Amniotic stem cell (primary cell): ENCODE data around the gene PTPRM.
A peak's percentile ranks its signal among the peaks of the same experiment; 100 is the strongest.

Experiments used
- DNase-seq: peaks from one replicate; lab custom pipeline; 2025; lab: John Stamatoyannopoulos, UW

Gene PTPRM

DNA sequence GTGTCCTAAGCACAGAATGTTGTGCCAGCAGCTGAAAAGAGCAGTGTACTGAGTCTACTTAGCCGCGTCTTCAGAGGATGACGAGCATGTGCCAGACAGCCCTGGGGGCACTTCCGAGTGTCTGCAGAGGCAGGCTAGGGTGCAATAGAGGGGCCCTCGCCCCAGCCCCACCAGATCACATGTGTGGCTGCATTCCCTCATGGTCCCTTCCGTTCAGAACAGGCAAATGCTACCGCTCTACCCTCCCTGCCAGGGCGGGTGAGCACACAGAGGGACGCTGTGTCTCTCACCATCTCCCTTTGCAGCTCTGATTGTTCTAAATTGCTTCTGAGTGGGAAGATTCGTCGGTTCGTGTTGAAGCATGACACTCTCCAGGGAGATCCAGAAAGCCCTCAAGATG is 829.9 kb downstream of the PTPRM start:
- no peak for DNase-seq

DNA sequence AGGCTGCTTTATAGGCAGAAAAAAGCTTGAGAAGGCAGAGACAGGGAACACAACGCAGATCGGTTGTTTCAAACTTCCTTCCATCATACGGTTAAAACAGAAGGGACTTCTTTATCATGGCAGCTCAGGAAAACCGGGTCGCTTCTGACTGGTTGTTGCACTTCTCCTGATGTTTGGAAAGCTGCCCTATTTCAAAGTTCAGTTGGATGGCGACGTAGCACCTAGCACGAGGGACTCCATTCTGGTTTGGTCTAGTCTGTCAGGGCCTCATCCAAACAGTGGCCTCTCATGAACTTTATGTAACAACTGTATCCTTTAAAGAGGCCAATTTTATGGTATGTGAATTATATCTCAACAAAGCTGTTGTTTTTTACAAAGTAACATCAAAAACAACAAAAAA is 832.0 kb downstream of the PTPRM start:
- no peak for DNase-seq

DNA sequence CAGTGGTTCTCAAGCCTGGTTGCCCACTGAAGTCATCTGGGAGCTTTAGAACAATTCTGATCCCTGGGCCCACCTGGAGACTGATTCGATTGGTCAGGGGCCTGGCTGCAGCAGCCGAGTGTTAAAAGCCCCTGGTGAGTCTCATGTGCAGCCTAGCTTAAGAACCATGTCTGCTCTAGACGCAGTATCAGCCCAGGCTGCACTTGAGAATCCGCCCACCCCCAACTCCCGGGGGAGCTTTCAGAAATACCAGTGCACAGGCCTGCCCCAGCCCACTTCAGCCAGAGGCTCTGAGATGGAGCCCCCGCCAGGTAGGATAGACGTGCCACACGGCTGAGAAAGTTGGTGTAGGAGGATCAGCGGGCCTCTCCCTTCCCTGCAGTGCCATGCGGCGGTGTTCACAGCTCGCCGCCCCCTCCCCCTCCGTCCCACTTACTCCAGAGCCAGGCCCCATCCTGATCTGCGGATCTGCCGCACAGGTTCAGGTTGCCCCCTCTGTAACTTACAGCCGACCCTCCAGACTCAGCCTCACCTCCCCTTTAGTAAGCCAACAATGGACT is 833.2 kb downstream of the PTPRM start:
- DNase-seq: no peak

DNA sequence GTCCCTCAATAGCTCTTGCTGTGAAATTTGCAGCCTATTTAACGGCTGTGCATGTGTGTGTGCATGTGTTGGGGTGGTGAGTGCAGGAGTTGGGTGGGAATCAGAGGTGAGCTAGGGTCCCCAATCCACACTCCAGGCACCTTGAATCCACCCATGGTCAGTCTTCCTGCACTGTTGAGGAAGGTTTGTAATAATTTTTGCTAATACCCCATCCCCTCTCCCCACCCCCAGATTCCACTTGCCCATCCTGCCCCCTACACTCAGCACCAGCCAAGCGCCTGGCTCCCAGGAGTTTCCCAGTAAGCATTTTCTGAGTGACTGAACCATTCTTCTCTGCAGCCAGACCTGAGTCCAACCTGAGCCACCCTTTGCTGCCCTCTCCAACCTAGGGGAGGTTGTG is 833.7 kb downstream of the PTPRM start:
- no peak for DNase-seq

DNA sequence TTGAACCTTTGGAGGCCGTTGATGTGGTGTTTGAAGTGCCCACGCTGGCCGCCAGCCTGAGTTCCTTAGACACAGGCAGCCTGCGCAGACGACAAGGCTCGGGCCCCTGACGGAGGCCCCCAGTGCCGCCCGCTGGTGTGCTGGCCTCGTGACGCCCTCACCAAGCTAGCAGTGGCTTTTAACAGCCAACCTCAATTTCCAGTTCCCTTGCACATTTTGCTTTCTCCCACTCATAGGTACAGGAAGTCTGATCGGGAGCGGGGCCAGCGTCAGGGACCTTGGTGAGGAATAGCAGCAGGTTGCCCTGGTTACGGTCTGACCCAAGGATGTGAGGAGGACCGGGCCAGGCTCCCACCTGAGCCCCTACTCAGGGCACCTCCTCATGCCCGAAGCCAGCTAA is 834.5 kb downstream of the PTPRM start:
- DNase-seq: no peak

DNA sequence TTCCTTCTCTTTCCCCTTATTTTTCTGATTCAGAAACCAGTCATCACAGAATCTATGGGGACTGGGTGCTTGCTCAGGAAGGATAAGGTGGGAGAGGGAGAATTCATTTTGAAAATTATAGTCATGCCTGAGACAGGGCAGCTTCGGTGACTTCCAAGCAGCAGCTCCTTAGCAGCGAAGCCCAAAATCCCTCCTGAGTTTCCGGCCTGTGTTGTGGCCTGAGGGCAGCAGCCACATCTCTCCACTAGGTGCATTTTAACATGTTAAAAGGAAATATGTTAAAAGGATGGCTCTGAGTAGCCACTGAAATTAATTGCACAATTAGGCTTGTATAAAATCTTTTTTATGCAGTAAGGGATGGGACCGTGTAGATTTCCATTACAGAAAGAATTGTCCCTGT is 835.1 kb downstream of the PTPRM start:
- no peak for DNase-seq

DNA sequence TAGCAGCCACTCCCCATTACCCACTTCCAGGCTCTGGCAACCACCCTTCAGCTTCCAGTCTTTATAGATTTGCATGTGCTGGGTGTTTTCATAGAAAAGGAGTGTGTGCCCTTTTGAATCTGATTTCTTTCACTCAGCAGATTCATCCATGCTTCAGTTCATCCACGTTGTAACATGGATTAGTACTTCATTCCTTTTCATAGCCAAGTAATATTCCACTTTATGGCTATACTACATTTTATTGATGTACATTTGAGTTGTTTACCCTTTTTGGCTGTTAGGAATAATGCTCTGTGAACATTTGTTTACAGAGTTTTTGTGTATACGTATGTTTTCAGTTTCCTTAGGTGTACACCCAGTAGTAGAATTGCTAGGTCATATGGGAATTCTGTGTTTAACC is 836.6 kb downstream of the PTPRM start:
- DNase-seq: no peak

DNA sequence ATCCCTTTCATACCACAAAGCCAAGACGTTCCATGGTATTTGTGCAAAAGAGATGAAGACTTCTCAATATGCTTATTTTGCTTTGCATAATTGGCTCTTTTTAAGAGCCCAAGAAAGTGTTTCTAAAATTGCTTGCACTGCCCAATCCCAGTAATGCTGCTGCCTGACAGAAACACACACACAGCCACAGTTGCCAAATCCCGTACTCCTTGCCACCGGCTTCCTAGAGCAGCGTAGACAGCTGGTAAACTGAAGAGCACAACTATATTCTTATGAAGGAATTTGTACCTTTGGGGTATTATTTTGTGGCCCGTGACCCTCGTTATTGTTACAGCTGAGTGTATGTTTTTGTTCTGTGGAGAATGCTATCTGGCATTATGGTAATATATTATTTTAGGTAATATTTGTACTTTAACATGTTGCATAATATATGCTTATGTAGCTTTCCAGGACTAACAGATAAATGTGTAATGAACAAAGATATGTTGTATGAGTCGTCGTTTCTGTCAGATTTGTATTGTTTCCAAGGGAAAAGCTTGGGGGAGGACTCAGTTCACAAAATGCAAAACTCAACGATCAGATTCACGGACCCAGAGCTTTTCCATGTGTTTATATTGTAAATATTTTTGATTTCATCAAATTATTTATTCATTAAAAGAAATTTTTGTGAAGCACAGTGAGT is 839.2 kb downstream of the PTPRM start:
- DNase-seq: no peak

DNA sequence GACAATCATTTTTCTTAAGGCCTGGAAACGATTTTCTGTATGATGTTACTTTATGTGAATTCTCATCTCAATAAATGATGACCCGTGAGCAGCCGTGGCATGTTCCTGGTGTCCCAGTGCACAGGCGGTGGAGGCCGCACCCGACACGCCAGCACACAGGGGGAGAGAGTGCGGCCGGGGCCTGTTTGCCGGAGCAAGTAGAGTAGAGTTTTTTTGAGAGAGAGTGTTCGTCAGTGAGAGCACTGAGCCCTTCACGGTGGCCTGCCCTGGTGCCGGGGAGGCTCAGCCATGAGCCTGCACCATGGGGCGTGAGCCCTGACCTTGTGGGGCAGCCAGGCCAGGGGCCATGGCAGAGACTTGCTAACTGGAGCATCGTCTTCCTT is 839.7 kb downstream of the PTPRM start:
- no peak for DNase-seq

DNA sequence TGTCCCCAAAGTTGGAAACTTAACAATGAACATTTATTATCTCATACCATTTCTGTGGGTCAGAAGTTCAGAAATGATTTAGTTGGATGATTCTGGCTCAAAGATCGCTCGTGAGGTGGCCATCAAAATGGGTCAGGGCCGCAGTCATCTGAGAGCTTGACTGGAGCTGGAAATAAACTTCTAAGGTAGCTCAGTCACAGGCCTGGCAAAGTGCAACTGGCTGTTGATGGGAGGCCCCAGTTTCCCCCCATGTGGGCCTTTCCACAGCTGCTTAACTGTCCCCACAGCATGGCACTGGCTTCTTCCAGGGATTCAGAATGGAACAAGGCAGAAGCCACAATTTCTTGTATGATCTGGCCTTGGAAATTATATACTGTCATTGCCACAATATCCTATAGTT is 842.0 kb downstream of the PTPRM start:
- no peak for DNase-seq

DNA sequence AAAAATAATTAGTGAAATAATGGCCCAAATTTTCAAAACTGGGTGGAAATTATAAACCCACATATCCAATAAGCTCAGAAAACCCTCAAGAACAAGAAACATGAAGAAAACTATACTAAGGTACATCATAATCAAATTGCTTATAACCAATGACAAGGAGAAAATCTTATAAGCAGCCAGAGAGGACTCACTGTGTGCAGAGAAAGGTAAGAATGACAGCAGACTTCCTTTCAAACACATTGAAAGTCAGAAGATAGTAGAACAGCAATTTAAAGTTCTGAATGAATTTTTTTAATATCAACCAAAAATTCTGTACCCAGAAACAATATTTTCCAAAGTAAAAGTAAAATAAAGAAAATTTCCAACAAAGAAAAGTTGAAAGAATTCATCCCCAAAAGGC is 844.4 kb downstream of the PTPRM start:
- DNase-seq: no peak

DNA sequence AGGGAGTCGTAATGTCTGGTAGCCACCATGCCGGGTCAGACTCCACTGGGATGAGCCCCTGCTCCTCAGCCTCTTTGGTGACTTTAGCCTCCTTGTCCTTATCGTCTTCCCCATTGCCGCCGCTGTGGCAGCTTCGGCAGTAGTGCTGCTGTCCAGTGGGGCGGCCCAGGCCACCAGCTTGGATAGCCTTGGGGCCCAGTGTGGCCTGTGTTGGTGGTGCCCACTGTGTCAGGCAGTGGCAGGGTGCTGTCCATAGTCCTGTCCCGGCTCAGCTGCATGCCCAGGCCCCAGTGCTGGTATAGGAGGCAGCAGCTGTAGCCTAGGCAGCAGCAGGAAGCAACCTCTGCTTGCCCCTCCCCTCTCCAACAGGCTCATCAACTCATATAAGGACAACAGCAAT is 845.0 kb downstream of the PTPRM start:
- no peak for DNase-seq

DNA sequence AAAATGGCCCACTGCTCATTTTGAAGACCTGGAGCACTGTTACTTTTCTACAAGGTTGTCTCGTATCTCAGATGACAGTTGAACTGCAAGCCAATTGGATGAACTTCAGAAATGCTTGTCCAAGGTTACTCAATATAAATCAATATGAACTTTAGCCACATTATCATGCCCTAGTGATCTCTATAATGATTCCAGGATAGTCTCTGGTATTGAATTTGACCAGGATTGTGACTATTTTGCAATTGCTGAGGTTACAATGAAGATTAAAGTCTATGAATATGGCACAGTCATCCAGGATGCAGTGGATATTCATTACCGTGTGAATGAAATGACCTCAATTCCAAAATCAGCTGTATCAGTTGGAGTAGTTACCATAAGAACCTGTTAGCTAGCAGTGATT is 846.1 kb downstream of the PTPRM start:
- no peak for DNase-seq

DNA sequence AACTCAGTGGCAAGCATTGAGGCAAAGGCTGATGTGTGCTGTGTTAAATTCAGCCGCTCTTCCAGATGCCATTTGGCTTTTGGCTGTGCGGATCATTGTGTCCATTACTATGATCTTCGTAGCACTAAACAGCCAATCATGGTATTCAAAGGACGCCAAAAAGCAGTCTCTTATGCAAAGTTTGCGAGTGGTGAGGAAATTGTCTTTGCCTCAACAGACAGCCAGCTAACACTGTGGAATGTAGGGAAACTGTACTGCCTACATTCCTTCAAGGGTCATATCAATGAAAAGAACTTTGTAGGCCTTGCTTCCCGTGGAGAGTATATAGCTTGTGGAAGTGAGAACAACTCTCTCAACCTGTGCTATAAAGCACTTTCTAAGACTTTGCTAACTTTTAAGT is 846.6 kb downstream of the PTPRM start:
- no peak for DNase-seq

DNA sequence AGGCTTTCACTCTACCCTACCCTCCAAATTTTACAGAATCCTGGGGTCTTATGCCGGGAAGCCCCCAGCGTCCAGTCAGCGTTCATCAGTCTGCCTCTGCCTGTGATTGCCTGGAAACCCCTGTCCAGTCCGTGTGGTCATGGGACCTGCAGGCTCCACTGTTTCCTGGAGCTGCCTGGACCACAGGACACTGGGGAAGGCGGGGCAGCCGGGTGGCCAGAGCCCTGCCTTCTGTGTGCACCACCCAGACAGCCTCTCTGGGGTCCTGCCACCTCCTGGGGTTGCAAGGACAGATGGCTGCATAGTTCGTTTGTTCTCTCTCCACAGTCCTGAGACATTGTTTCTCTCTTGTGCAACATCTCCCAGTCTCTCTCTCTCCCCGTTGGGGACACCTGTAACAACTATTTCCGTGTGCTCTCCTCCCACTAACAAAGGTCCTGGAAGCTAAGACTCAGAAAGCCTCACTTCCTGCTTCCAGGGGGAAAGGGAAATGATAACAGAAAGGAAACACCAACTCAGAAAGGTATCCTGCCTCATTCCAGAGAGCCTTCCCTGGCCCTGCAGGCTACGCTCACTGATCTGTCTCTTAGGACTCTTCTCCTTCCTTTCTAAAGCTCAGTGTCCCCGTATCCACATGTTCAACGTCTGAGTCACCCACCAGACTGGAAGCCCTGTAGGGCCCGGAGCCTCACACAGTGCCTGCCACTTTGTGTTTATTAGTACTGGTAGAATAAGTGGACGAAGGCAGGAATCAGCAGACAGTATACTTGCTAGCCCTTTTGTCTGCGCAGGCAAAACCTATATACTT is 849.3 kb downstream of the PTPRM start:
- no peak for DNase-seq

DNA sequence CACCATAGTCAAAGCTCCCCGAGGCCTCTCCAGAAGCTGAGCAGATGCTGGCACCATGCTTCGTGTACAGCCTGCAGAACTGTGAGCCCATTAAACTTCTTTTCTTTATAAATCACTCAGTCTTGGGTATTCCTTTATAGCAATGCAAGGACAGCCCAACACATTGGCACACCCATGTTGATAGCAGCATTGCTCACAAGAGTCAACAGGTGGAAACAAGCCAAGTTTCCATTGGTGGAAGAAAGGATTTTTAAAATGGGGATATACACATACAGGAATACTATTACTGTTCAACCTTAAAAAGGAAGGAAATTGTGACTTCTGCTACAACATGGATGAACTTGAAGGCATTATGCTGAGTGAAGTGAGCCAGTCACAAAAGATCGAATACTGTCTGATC is 855.3 kb downstream of the PTPRM start:
- no peak for DNase-seq

DNA sequence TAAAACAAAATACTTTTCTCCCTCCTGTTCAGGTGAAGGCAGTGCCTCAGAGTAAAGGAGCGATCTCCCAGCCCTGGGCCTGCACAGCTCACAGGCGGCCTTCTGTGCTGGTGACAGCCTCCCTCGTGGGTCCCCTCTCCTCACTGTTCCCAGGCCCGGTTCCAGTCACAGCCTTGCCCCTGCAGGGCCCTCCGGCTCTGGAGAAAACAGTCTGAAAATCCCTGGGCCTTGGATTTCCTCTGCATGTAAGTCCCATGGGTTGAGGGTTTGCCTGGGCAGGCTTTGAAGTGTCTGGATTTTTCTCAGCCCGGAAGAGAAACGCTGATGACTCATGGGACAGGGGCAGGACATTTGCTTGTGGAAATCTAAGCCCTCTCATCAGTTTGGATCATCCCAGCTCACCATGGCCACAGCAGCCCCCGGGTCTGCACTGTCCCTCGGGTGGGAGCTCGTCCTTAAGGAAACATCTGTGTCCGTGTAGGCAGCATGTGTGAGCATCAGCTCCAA is 856.0 kb downstream of the PTPRM start:
- peak; percentile 11 for DNase-seq

DNA sequence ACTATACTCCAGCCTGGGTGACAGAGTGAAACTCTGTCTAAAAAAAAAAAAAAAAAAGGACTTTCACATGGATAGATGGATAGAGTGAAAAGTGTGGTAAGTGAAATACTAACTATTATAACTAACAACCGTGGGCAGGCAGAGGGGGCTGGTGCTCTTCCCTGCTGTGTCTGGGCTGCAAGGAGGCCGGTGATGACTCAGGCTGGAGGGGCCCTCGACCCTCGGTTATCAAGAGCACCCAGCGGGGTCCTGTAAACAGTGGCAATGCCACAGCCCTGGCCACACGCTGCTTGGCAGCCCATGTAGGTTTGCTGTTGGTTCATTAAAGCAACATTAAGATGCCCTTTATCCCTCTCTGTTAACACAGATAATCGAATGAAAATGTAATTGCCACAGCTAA is 857.4 kb downstream of the PTPRM start:
- DNase-seq: no peak

DNA sequence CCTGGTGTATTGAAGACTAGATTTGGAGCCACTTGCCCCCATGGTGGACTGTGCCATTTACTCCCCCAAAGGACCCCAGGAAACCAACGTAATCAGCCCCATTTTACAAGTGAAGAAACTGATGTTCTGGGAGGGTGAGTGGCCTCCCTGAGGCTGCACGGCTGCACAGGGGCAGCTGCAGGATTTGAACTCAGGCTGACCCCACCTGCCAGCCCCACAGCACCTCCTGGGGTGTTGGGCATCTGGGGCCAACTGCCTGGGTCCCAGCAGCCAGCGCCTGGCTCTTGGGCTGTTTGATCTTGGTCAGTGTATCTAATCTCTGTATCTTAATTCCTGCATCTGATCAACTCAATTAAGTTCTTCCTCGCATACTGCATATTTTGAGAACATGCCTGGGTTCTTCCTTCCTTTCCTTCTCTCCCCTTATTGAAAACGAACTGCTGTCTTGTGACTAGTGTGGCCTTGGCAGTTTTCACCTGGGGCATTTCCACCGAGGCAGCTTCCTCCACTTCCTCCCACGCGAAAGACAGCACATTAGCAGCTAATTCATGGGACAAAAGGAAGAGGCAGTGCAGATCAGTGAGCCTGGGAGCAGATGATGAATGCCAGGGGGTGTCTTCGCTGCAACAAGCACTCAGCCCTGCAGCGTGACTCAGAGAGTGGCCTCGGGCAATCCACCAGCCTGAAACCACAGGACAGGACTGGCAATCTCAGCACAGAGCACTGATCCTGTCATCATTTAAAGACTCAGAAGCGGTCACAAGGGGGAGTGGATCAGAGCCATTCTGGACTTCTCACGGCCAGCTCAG is 858.0 kb downstream of the PTPRM start:
- peak; percentile 85 for DNase-seq

DNA sequence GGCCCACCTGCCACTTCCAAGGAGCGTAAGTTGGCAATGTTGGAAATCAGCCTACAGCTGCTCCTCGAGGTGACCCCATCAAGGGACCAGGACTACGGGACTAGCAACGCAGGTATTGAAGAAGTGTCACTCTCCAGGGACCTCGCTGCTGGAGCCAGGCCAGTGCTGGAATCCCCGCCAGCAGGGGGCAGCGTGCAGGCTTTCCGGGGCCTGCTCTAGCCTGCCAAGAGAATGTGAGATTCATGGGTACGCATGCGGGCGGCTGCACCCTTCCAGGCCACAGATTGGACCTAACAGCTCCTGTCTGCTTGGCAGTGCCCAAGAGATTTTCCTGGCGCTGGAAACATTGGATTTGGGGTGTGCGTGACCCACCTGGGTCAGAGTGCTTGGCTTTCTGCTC is 859.3 kb downstream of the PTPRM start:
- no peak for DNase-seq

DNA sequence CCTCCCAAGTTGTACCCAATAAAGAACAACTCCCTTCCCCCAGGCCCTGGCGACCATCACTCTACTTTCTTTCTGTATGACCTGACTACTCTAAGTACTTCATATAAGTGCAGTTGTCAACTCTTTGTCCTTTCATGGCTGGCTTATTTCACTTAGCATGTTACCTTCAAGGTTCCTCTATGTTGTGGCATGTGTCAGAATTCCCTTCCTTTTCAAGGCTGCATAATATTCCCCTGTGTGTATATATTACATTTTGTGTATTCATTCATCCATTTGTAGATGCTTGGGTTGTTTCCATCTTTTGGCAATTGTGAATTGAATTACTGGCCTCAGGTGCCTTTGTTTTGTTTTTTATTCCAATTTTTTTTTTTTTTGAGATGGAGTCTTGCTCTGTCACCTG is 860.2 kb downstream of the PTPRM start:
- no peak for DNase-seq

DNA sequence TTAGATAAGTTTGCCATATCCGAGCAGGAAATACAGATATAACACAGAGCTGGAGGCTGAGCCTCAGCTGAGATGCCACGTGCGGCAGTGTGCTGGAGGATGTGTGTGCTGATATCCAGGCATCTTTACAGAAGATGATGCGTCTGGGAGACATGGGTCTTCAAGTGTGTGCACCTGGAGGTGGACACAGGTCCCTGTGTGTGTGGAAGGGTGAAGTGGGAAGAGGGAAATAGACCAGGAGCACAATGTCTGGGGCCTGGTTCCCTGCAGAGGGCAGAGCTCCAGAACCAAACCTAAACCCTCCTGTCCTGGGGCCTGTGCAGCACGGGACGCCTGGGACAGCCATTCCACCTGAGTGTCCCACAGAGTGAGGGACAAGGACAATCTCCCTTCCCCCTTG is 861.8 kb downstream of the PTPRM start:
- DNase-seq: no peak

DNA sequence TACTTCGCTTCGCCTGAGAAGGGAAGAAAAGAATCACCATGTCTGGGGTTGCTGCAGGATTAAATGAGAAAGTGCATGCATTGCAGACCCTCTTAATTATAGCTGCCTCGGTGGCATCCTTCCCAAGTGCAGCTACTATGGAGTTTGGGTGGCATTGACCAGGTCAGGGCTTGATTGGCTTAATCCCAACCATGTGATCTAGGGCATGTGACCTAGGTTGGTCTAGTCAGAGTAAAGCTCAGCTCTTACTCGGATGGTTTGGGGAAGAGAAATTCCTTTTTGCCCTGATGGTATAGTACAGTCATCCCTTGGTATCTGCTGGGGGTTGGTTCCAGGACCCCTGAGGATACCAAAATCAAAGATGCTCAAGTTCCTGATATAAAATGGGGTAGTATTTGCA is 863.9 kb downstream of the PTPRM start:
- no peak for DNase-seq
